BJ (cell line): ENCODE results near the gene MOB3A. TPM values are rescaled to one million over a fixed set of nuclear protein-coding genes. Genes with fewer than 3 reads are reported as not detected.
"Not testable (repeated sequence)": the region's sequence is repeated elsewhere in the genome, so short reads cannot be mapped to it uniquely, and the experiment has no call there.

Experiments
- CTCF ChIA-PET: fragments of 350-600 bp; formaldehyde crosslinking; extraction: SDS; loops from one replicate; lab custom pipeline; 2021; ENCODE audit warnings: antibody characterized with exemption, inconsistent platforms; lab: Yijun Ruan, JAX
- POLR2A ChIA-PET: fragments of 300-600 bp; sonication (Branson Sonifier 250); formaldehyde crosslinking; extraction: SDS; loops from one replicate; lab custom pipeline; 2021; ENCODE audit warnings: antibody characterized with exemption; lab: Charles Lee
- DNase-seq: peaks from one replicate; pipeline ENCODE4 v3.0.0-alpha.2; 2011; ENCODE audit warnings: low read depth
- H3K27me3 ChIP-seq: 2 replicates; pipeline ENCODE4 v1.6.0; 2011; ENCODE audit warnings: low read length; ENCODE audit not compliant: control insufficient read depth, insufficient read depth
- H3K36me3 ChIP-seq: 2 replicates; pipeline ENCODE4 v1.5.1; 2011; ENCODE audit warnings: low read length; ENCODE audit not compliant: control insufficient read depth, insufficient read depth
- H3K4me3 ChIP-seq: 2 replicates; pipeline ENCODE4 v1.5.1; 2011; ENCODE audit warnings: low read depth, mild to moderate bottlenecking, control low read depth, low read length
- CTCF ChIP-seq: IDR thresholded peaks from 2 replicates; pipeline ENCODE4 v1.5.1; 2011; ENCODE audit warnings: low read depth, mild to moderate bottlenecking, control low read depth, inconsistent platforms, low read length, moderate library complexity; ENCODE audit not compliant: insufficient read depth
- polyA plus RNA-seq: library from polyadenylated mRNA; depleted of rRNA; stranded (reverse); fragments of >200 nt; gene quantifications from 2 replicates; pipeline ENCODE4 v1.2.3, GENCODE V29; 2011

MOB3A gene
- polyA plus RNA-seq, 1 experiment, result 50.5 TPM

DNA sequence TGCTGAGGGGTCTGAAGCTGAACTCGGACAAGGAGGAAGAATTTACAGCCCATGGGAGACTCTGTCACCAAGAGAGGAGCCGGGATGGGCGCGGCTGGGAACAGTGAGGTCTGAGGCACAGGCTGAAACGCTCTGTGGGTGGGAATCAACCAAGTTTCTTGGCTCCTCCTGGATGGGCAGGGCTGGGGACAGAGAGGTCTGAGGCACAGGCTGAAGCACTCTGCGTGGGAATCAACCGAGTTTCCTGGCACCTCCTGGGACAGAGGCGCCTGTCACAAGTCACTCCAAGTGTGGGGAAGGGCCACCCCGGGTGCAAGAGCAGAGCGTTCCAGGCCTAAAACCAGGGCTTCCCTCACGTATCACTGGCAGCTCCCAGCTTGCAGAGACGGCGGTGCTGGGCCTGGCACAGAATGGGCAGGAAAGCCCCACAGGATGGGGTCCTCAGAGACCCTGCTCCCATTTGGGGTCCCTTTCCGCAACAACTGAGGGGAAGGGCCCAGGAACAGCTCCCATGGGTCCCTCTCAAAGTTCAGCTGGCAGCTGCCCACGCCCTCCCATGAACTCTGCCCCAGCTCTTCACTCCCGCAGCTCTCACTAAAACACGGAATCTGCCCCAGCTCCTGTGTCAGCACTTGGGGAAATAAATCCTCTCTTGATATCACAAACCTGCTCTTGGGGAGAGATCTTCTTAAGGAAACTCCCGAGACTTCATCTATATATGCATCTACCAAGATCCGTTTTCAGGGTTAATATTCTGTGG is 36.8 kb upstream of the MOB3A start:
- POLR2A ChIA-PET, result no interaction called here
- no peak for DNase-seq
- peaks cover 40% of the 10 kb centered on the region for H3K36me3 ChIP-seq
- CTCF ChIA-PET, result interaction anchor here (0.6 to 1.4 kb wide), 2 partner anchors 9 to 226 kb away, joined by 3 to 4 read pairs; no protein-coding TSS in a partner anchor
- H3K4me3 ChIP-seq, result no peak overlapping the region
- TF ChIP-seq CTCF, result no peak
- H3K27me3 ChIP-seq, result no peaks in the 10 kb centered on the region

- peaks cover 43% of the 10 kb centered on the region for H3K36me3 ChIP-seq
- TF ChIP-seq CTCF, result no peak
Observed at GRCh38 chr19:2132191-2132590, 36.1 kb upstream of the MOB3A start.

DNA sequence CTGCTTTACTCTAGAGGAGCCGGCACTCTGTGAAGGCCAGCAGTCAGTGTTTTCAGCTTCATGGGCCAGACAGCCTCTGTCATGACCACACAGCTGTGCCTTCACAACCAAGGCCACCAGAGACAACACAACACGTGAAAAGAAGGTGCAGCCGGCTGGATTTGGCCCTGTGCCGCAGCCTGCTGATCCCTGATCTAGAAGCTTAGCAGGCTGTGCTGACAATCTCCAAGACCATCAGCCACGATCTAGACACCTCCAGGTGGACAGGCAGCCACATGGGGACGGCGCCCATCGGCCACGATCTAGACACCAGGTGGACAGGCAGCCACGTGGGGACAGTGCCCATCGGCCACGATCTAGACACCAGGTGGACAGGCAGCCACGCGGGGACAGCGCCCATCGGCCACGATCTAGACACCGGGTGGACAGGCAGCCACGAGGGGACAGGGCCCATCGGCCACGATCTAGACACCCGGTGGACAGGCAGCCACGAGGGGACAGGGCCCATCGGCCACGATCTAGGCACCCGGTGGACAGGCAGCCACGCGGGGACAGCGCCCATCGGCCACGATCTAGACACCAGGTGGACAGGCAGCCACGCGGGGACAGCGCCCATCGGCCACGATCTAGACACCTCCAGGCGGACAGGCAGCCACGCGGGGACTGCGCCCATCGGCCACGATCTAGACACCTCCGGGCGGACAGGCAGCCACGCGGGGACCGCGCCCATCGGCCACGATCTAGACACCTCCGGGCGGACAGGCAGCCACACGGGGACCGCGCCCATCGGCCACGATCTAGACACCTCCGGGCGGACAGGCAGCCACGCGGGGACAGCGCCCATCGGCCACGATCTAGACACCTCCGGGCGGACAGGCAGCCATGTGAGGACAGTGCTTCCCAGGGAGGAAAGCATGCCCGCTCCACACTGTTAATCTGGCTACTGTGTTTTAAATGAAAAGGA is 35.2 kb upstream of the MOB3A start:
- DNase-seq, POLR2A ChIA-PET: not testable (repeated sequence)
- CTCF ChIA-PET, result interaction anchor here (0.7 to 0.9 kb wide), 2 partner anchors 10 to 14 kb away, joined by 3 read pairs; no protein-coding TSS in a partner anchor

More at GRCh38 chr19:2132191-2132590, 36.1 kb upstream of the MOB3A start:
- no peak for DNase-seq
- POLR2A ChIA-PET, result no interaction called here
- no peak overlapping the region for H3K4me3 ChIP-seq
- no peaks in the 10 kb centered on the region for H3K27me3 ChIP-seq
- CTCF ChIA-PET, result interaction anchor here (0.9 kb wide), 1 partner anchor 9 kb away, joined by 3 read pairs; no protein-coding TSS in a partner anchor

GRCh38 chr19:2129892-2130770 is 34.0 kb upstream of the MOB3A start:
- ChIA-PET CTCF (no interaction called here), POLR2A (no interaction called here)
- no peak for TF ChIP-seq CTCF
- Histone ChIP-seq H3K27me3 (no peaks in the 10 kb centered on the region), H3K36me3 (peaks cover 36% of the 10 kb centered on the region), H3K4me3 (no peak overlapping the region)
- no peak for DNase-seq

More for the DNA sequence above, 35.2 kb upstream of the MOB3A start:
- not testable (repeated sequence) for H3K27me3 ChIP-seq, H3K4me3 ChIP-seq
- peaks cover 40% of the 10 kb centered on the region for H3K36me3 ChIP-seq

GRCh38 chr19:2129486-2129885 is 33.4 kb upstream of the MOB3A start:
- ChIA-PET POLR2A (no interaction called here), CTCF (no interaction called here)
- Histone ChIP-seq H3K36me3 (peaks cover 36% of the 10 kb centered on the region), H3K4me3 (no peak overlapping the region), H3K27me3 (no peaks in the 10 kb centered on the region)
- no peak for DNase-seq
- TF ChIP-seq CTCF, result no peak
